ENCODE measurements around the gene PAFAH2.
"Not testable (repeated sequence)": the region's sequence is repeated elsewhere in the genome, so short reads cannot be mapped to it uniquely, and the experiment has no call there.

Gene PAFAH2

DNA sequence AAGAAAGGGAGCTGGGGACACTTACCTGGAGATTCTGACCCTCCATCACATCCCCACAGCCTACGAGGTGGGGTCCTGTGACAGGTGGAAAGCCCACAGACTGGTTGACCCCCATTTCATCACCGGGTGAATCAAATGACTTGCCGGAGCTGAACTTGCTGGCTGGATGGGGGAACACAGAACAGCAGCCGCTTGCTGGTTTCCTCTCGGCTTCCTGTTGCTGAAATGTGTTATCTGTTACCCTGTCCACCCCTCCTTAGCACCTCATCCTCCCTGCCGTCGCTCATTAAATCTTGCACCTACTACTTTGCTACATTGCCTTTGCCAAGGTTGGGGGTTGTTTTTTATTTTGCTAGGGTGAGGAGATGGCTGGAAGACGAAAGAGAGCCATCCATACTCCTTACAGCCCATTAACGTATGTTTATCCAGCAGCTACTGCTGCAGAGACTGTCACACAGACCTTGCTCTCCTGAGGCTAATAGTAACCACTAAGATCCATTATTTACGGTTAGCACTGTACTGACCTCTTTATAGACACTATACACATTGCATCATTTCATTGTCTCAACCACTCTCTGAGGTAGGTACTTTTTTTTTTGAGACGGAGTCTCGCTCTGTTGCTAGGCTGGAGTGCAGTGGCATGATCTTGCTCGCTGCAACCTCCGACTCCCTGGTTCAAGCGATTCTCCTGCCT, 7.0 kb downstream of the PAFAH2 start:
- Histone ChIP-seq H3K4me3 (ENCODE audit: low read depth, low read length) (no peak overlapping the region), H3K9ac (ENCODE audit: low read length) (no peak overlapping the region), H3K27ac (ENCODE audit: low read depth, low read length) (no peak overlapping the region), H3K36me3 (ENCODE audit: control insufficient read depth, insufficient read depth, low read length) (peaks cover 23% of the 10 kb centered on the region), H3K9me3 (ENCODE audit: control insufficient read depth, insufficient read depth, low read depth, low read length) (no peaks in the 10 kb centered on the region), H3K27me3 (ENCODE audit: control insufficient read depth, insufficient read depth, low read length) (no peaks in the 10 kb centered on the region), H3K4me1 (ENCODE audit: control insufficient read depth, insufficient read depth, low read length) (no peaks in the 10 kb centered on the region)

DNA sequence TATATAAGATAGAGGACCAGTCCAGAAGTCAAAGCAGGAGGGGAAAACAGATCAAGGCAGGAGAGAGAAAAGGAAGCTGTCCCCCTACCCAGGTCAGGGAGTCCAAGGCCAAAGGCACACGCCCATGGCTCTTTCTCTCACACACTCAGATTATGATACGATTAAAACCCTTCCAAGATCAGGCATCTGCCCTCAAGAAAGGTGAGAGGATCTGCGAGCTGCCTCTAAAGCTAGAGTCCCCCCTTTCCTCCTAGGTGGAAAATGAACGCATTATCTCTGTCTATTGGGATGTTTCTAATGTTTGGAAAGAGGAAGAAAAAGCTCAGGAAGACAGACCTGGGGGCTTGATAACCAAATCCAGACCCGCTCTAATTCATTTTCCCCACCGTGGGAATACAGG, 7.6 kb downstream of the PAFAH2 start:
- Histone ChIP-seq H3K27me3 (ENCODE audit: control insufficient read depth, insufficient read depth, low read length) (no peaks in the 10 kb centered on the region), H3K27ac (ENCODE audit: low read depth, low read length) (no peak overlapping the region), H3K4me1 (ENCODE audit: control insufficient read depth, insufficient read depth, low read length) (no peaks in the 10 kb centered on the region), H3K9ac (ENCODE audit: low read length) (no peak overlapping the region), H3K4me3 (ENCODE audit: low read depth, low read length) (no peak overlapping the region), H3K9me3 (ENCODE audit: control insufficient read depth, insufficient read depth, low read depth, low read length) (no peaks in the 10 kb centered on the region), H3K36me3 (ENCODE audit: control insufficient read depth, insufficient read depth, low read length) (peaks cover 27% of the 10 kb centered on the region)

DNA sequence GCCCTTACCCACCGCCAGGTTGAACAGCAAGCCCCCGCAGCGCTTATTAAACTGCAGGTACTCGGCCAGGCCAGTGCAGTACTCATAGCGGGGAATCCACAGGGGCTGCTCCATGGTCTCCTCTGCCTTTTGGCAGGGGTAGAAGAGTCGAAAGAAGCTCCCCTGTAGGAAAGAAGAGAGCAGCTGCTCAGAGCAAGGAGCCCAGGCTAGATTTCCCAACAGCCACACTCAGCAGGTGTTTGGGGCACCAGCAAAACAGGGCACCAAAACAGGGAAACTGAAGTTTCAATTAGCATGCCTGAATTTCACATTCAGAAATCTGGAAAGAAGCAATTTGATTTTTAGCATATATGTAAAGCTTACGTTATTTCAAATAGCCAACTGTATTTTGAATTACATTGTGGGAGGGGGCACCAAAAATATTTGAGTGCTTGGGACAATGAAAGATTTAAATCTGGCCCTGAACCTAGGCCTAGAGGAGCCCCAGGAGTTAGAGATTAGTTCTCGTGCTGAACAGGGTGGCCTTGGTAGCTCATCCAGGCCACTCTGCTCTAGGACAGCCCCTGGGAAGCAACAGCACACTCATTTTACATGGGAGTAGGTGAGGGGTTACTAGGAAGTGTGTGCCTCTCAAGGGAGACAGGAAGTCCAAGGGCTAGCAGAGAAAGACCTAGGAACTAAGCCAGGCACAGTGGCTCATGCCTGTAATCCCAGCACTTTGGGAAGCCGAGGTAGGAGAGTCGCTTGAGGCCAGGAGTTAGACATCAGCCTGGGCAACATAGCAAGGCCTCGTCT, 8.2 kb downstream of the PAFAH2 start:
- Histone ChIP-seq H3K36me3 (ENCODE audit: control insufficient read depth, insufficient read depth, low read length) (peaks cover 27% of the 10 kb centered on the region), H3K27me3 (ENCODE audit: control insufficient read depth, insufficient read depth, low read length) (no peaks in the 10 kb centered on the region), H3K4me1 (ENCODE audit: control insufficient read depth, insufficient read depth, low read length) (no peaks in the 10 kb centered on the region), H3K27ac (ENCODE audit: low read depth, low read length) (no peak overlapping the region), H3K9me3 (ENCODE audit: control insufficient read depth, insufficient read depth, low read depth, low read length) (no peaks in the 10 kb centered on the region), H3K4me3 (ENCODE audit: low read depth, low read length) (no peak overlapping the region), H3K9ac (ENCODE audit: low read length) (no peak overlapping the region)

DNA sequence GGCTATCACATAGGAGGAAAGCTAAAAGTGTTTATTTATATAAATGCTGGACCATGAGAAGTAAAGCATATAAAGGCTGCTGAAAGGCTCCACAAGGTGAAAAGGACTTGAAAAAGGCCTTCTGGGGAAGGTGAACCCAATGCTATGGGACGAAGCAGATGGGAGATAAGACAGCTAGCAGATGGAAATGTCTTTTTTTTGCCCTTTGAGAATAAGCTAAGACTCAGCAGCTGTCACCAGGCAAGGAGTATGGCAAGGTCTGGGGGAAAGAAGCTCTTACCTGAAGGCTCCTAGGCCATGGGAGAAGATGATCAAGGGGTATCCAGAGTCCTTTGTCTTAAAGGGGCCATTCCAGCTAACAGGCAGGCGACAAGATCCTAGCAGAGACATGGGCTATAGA, 9.9 kb downstream of the PAFAH2 start:
- Histone ChIP-seq H3K4me1 (ENCODE audit: control insufficient read depth, insufficient read depth, low read length) (no peaks in the 10 kb centered on the region), H3K9me3 (ENCODE audit: control insufficient read depth, insufficient read depth, low read depth, low read length) (no peaks in the 10 kb centered on the region), H3K4me3 (ENCODE audit: low read depth, low read length) (no peak overlapping the region), H3K36me3 (ENCODE audit: control insufficient read depth, insufficient read depth, low read length) (peaks cover 43% of the 10 kb centered on the region), H3K27me3 (ENCODE audit: control insufficient read depth, insufficient read depth, low read length) (no peaks in the 10 kb centered on the region), H3K27ac (ENCODE audit: low read depth, low read length) (no peak overlapping the region), H3K9ac (ENCODE audit: low read length) (no peak overlapping the region)

DNA sequence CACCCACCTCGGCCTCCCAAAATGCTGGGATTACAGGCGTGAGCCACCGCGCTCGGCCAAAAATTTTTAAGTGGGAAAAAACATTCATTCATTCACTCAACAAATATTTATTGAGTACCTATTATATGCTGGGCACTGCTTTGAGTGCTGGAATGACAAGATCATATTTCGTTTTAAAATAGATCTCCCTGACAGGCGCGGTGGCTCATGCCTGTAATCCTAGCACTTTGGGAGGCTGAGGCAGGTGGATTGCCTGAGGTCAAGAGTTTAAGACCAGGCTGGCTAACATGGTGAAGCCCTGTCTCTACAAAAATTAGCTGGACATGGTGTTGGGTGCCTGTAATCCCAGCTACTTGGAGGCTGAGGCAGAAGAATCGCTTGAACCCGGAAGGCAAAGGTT, 11.1 kb downstream of the PAFAH2 start:
- H3K9me3 ChIP-seq (ENCODE audit: control insufficient read depth, insufficient read depth, low read depth, low read length); H3K27me3 ChIP-seq (ENCODE audit: control insufficient read depth, insufficient read depth, low read length); H3K4me1 ChIP-seq (ENCODE audit: control insufficient read depth, insufficient read depth, low read length); H3K4me3 ChIP-seq (ENCODE audit: low read depth, low read length); H3K9ac ChIP-seq (ENCODE audit: low read length); H3K27ac ChIP-seq (ENCODE audit: low read depth, low read length): not testable (repeated sequence)
- H3K36me3 ChIP-seq (ENCODE audit: control insufficient read depth, insufficient read depth, low read length) = peaks cover 54% of the 10 kb centered on the region

DNA sequence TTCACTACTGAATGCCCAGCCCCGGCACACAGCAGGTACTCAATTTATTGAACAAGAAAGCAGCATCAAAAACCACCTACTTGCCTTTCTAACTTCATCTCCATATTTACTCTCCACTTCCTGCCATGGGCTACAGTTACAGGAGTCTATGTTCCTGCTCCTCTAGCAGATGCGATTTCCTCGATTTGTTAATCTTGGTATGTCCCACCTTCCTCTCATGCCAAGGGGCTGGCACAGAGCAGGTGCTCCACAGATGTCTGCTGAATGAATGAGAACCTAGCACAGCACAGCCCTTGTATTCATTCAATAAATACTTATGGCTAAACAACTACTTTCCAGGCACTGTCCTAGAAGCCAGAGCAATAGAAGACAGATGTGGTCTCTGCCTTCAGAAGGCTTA, 12.2 kb downstream of the PAFAH2 start:
- H3K27ac ChIP-seq (ENCODE audit: low read depth, low read length) = no peak overlapping the region
- peaks cover 58% of the 10 kb centered on the region for H3K36me3 ChIP-seq (ENCODE audit: control insufficient read depth, insufficient read depth, low read length)
- H3K4me3 ChIP-seq (ENCODE audit: low read depth, low read length) = no peak overlapping the region
- no peaks in the 10 kb centered on the region for H3K9me3 ChIP-seq (ENCODE audit: control insufficient read depth, insufficient read depth, low read depth, low read length)
- H3K4me1 ChIP-seq (ENCODE audit: control insufficient read depth, insufficient read depth, low read length) = no peaks in the 10 kb centered on the region
- no peaks in the 10 kb centered on the region for H3K27me3 ChIP-seq (ENCODE audit: control insufficient read depth, insufficient read depth, low read length)
- no peak overlapping the region for H3K9ac ChIP-seq (ENCODE audit: low read length)

DNA sequence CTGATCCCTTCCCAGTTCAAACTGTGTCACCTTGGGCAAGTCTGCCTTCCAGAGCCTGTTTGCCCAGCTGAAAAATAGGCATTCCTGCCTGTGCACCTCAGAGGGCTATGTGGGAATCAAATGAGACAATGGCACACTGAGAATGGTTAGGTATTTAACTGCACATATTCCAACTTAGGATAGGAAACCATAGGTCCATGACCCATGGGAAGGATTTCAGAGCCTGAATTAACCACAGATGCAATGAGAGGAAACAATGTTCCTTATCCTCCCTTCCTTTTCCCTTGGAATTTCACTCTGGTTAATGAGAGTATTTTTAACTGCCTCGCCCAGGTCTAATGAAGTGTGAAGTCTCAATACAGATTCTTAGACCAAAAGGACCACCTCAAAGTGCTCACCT, 12.7 kb downstream of the PAFAH2 start:
- H3K4me3 ChIP-seq (ENCODE audit: low read depth, low read length) = no peak overlapping the region
- H3K9me3 ChIP-seq (ENCODE audit: control insufficient read depth, insufficient read depth, low read depth, low read length) = no peaks in the 10 kb centered on the region
- no peak overlapping the region for H3K27ac ChIP-seq (ENCODE audit: low read depth, low read length)
- no peaks in the 10 kb centered on the region for H3K4me1 ChIP-seq (ENCODE audit: control insufficient read depth, insufficient read depth, low read length)
- no peak overlapping the region for H3K9ac ChIP-seq (ENCODE audit: low read length)
- peaks cover 53% of the 10 kb centered on the region for H3K36me3 ChIP-seq (ENCODE audit: control insufficient read depth, insufficient read depth, low read length)
- H3K27me3 ChIP-seq (ENCODE audit: control insufficient read depth, insufficient read depth, low read length) = no peaks in the 10 kb centered on the region

DNA sequence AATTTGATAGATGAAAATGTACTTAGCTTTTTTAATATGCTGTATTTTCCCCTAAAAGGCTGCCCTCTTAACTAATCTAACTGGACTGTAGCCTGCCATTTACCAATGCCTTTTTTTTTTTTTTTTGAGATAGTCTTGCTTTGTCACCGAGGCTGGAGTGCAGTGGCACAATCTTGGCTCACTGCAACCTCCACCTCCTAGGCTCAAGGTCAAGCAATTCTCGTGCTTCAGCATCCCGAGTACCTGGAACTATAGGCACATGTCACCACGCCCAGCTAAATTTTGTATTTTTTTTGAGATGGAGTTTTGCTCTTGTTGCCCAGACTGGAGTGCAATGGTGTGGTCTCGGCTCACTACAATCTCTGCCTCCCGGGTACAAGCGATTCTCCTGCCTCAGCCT, 18.7 kb downstream of the PAFAH2 start:
- H3K9me3 ChIP-seq (ENCODE audit: control insufficient read depth, insufficient read depth, low read depth, low read length) = no peaks in the 10 kb centered on the region
- H3K36me3 ChIP-seq (ENCODE audit: control insufficient read depth, insufficient read depth, low read length) = peaks cover 59% of the 10 kb centered on the region

DNA sequence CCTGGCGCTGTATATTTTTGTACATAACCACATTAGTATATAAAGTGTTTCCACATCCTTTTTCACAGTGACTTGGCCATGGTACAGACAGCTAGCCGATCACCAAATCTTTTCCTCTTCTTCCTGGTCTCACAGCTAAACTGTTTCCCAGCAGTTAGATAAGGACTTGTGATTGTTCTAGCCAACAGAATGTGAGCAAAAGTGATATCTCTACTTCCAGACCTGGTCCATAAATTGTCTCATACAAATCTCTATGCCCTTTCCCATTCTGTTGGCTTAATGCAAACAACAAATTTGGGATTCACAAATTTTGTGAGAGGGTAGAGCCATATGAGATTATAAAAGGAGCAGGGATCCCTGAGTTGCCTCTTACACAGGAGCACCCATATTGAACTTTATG, 19.5 kb downstream of the PAFAH2 start:
- Histone ChIP-seq H3K4me1 (ENCODE audit: control insufficient read depth, insufficient read depth, low read length) (no peaks in the 10 kb centered on the region), H3K4me3 (ENCODE audit: low read depth, low read length) (no peak overlapping the region), H3K27me3 (ENCODE audit: control insufficient read depth, insufficient read depth, low read length) (no peaks in the 10 kb centered on the region), H3K9ac (ENCODE audit: low read length) (no peak overlapping the region), H3K27ac (ENCODE audit: low read depth, low read length) (no peak overlapping the region), H3K36me3 (ENCODE audit: control insufficient read depth, insufficient read depth, low read length) (peaks cover 59% of the 10 kb centered on the region), H3K9me3 (ENCODE audit: control insufficient read depth, insufficient read depth, low read depth, low read length) (no peaks in the 10 kb centered on the region)

More for the DNA sequence above, 18.7 kb downstream of the PAFAH2 start:
- H3K4me1 ChIP-seq (ENCODE audit: control insufficient read depth, insufficient read depth, low read length) = no peaks in the 10 kb centered on the region
- H3K27me3 ChIP-seq (ENCODE audit: control insufficient read depth, insufficient read depth, low read length) = no peaks in the 10 kb centered on the region
- H3K9ac ChIP-seq (ENCODE audit: low read length) = no peak overlapping the region
- no peak overlapping the region for H3K4me3 ChIP-seq (ENCODE audit: low read depth, low read length)
- no peak overlapping the region for H3K27ac ChIP-seq (ENCODE audit: low read depth, low read length)

DNA sequence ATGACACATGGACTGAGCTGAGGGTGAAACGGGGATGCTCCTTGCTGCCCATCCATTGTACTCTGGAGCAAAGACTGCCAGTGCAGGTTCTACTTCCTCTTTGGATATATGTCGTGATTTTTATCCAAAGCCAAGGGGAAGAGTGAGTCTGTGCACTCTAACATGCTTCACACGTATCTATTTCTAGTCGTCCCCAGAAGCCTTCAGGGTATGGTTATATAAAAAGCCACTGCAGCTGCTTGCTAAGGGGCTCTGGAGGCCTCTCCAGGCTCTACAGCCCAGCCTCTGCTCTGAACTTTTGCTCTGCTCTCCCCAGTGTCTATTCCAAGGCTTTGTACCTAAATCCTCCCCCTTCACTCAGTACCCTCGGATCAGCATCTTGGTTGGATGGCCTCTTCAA, 20.1 kb downstream of the PAFAH2 start:
- no peaks in the 10 kb centered on the region for H3K4me1 ChIP-seq (ENCODE audit: control insufficient read depth, insufficient read depth, low read length)
- H3K27ac ChIP-seq (ENCODE audit: low read depth, low read length) = no peak overlapping the region
- H3K36me3 ChIP-seq (ENCODE audit: control insufficient read depth, insufficient read depth, low read length) = peaks cover 59% of the 10 kb centered on the region
- no peak overlapping the region for H3K4me3 ChIP-seq (ENCODE audit: low read depth, low read length)
- H3K9me3 ChIP-seq (ENCODE audit: control insufficient read depth, insufficient read depth, low read depth, low read length) = no peaks in the 10 kb centered on the region
- H3K27me3 ChIP-seq (ENCODE audit: control insufficient read depth, insufficient read depth, low read length) = no peaks in the 10 kb centered on the region
- no peak overlapping the region for H3K9ac ChIP-seq (ENCODE audit: low read length)

DNA sequence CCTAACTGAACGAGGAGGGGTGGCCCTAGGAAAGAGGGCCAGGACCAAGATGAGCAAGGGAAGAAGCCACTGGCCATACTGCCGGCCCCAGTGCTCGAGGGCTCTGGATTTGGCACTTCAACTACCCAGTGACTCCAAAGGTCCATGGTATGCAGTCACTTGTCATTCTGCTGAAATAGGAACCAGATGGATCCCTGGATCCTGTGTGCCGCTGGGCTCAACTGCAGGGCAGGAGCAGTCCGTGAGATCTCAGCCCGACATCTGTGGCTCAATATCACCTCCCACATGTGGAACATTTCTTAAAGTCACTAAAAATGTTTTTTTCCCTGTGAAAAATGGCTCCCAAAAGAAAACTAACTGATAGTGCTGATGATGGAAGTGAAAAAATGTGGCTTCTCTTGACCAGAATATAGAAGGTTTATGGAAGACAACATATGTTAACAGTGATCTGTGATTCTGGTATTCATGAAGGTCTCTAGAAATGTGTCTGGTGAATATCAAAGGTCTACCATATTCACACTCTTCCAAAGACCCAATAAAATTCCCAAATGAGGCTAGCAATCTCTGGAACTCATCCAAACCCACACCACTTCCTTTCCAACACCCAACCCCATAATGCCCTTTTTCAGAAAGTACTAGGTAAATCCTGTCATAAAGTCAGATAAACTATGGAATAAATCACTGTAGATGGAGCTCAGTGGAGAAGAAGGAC, 24.1 kb downstream of the PAFAH2 start:
- Histone ChIP-seq H3K4me3 (ENCODE audit: low read depth, low read length) (no peak overlapping the region), H3K9ac (ENCODE audit: low read length) (no peak overlapping the region), H3K27ac (ENCODE audit: low read depth, low read length) (no peak overlapping the region), H3K27me3 (ENCODE audit: control insufficient read depth, insufficient read depth, low read length) (no peaks in the 10 kb centered on the region), H3K36me3 (ENCODE audit: control insufficient read depth, insufficient read depth, low read length) (peaks cover 59% of the 10 kb centered on the region), H3K4me1 (ENCODE audit: control insufficient read depth, insufficient read depth, low read length) (peaks cover 6% of the 10 kb centered on the region; the same call in 1 of the 2 replicates), H3K9me3 (ENCODE audit: control insufficient read depth, insufficient read depth, low read depth, low read length) (no peaks in the 10 kb centered on the region)
